Measurements from ENCODE around the gene KCNMB2.
"Not testable (repeated sequence)": the region's sequence is repeated elsewhere in the genome, so short reads cannot be mapped to it uniquely, and the experiment has no call there.

The KCNMB2 gene

GRCh38 chr3:178707311-178708031 lies 171.2 kb downstream of the KCNMB2 start:
- no peak for DNase-seq

- DNase-seq, result peak; percentile 11
These were observed 172.8 kb downstream of the KCNMB2 start for GRCh38 chr3:178709051-178709450.

- no peak for DNase-seq
These were observed 175.5 kb downstream of the KCNMB2 start for GRCh38 chr3:178711753-178712152.

GRCh38 chr3:178712247-178712646 lies 176.0 kb downstream of the KCNMB2 start:
- DNase-seq, result no peak

GRCh38 chr3:178714925-178715832 lies 178.9 kb downstream of the KCNMB2 start:
- DNase-seq, result peak; percentile 5

- DNase-seq, result no peak
These were observed 182.9 kb downstream of the KCNMB2 start for GRCh38 chr3:178718995-178719635.

- no peak for DNase-seq
These were observed 196.6 kb downstream of the KCNMB2 start for GRCh38 chr3:178732824-178733223.

- DNase-seq, result peak; percentile 39
These were observed 198.9 kb downstream of the KCNMB2 start for GRCh38 chr3:178735032-178735674.

- no peak for DNase-seq
These were observed 200.1 kb downstream of the KCNMB2 start for GRCh38 chr3:178736300-178736699.

GRCh38 chr3:178739720-178740119 lies 203.5 kb downstream of the KCNMB2 start:
- no peak for DNase-seq

- no peak for DNase-seq
These were observed 204.8 kb downstream of the KCNMB2 start for GRCh38 chr3:178741020-178741419.

- DNase-seq, result peak; percentile 32
These were observed 207.1 kb downstream of the KCNMB2 start for GRCh38 chr3:178743297-178743696.

- not testable (repeated sequence) for DNase-seq
These were observed 209.8 kb downstream of the KCNMB2 start for GRCh38 chr3:178745861-178746655.

GRCh38 chr3:178748874-178749273 lies 212.6 kb downstream of the KCNMB2 start:
- DNase-seq, result no peak

- no peak for DNase-seq
These were observed 213.2 kb downstream of the KCNMB2 start for GRCh38 chr3:178749471-178749870.

GRCh38 chr3:178750639-178751300 lies 214.5 kb downstream of the KCNMB2 start:
- no peak for DNase-seq

GRCh38 chr3:178752843-178753242 lies 216.6 kb downstream of the KCNMB2 start:
- DNase-seq, result no peak

- DNase-seq, result no peak
These were observed 218.7 kb downstream of the KCNMB2 start for GRCh38 chr3:178754852-178755510.

GRCh38 chr3:178761024-178761423 lies 224.8 kb downstream of the KCNMB2 start:
- no peak for DNase-seq

GRCh38 chr3:178761461-178761860 lies 225.2 kb downstream of the KCNMB2 start:
- no peak for DNase-seq

- DNase-seq, result no peak
These were observed 226.1 kb downstream of the KCNMB2 start for GRCh38 chr3:178762385-178762784.

Data from NCI-H82 (cell line).